ENCODE data around the gene GPNMB. TPM values are rescaled to one million over a fixed set of nuclear protein-coding genes. Genes with fewer than 3 reads are reported as not detected.

The GPNMB gene
- total and polyA plus RNA-seq, 2 of the 13 experiments (the other 11 are each of a cell fraction or from before 2014, with no cell fraction given): 1.1 to 1.6 TPM

GRCh38 chr7:23293500-23294073 is 47.0 kb downstream of the GPNMB start (continued):
- TF ChIP-seq BRF2 (CRISPR knock-in tag; IDR thresholded peaks at IDR 0.05): peak; percentile 62; the same call in 1 of the 2 replicates
- no peak for TF ChIP-seq HMGA1 (CRISPR knock-in tag; conservative IDR thresholded peaks at IDR 0.05)
- TF ChIP-seq, protein P1, sequence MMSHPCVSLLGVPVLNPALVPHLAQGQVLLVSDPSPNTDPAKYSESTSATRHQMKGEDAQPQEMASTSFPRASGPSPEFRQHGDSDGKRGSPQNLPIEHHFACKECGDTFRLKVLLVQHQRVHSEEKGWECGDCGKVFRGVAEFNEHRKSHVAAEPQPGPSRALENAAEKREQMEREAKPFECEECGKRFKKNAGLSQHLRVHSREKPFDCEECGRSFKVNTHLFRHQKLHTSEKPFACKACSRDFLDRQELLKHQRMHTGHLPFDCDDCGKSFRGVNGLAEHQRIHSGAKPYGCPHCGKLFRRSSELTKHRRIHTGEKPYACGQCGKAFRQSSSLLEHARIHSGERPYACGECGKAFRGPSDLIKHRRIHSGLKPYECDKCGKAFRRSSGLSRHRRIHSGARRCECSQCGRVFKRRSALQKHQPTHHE (CRISPR knock-in tag; IDR thresholded peaks at IDR 0.05; ENCODE audit: borderline replicate concordance): peak; percentile 63; the same call in 1 of the 2 replicates
- TF ChIP-seq ZNF777 (CRISPR knock-in tag; IDR thresholded peaks at IDR 0.05): no peak
- TF ChIP-seq XRCC5 (optimal IDR thresholded peaks at IDR 0.05; ENCODE audit: low read length): peak; percentile 46
- peak; percentile 90 for TF ChIP-seq ADNP (CRISPR knock-in tag; IDR thresholded peaks at IDR 0.05)
- TF ChIP-seq ZNF674 (CRISPR knock-in tag; IDR thresholded peaks at IDR 0.05; ENCODE audit: low read depth): no peak
- TF ChIP-seq, protein P2, sequence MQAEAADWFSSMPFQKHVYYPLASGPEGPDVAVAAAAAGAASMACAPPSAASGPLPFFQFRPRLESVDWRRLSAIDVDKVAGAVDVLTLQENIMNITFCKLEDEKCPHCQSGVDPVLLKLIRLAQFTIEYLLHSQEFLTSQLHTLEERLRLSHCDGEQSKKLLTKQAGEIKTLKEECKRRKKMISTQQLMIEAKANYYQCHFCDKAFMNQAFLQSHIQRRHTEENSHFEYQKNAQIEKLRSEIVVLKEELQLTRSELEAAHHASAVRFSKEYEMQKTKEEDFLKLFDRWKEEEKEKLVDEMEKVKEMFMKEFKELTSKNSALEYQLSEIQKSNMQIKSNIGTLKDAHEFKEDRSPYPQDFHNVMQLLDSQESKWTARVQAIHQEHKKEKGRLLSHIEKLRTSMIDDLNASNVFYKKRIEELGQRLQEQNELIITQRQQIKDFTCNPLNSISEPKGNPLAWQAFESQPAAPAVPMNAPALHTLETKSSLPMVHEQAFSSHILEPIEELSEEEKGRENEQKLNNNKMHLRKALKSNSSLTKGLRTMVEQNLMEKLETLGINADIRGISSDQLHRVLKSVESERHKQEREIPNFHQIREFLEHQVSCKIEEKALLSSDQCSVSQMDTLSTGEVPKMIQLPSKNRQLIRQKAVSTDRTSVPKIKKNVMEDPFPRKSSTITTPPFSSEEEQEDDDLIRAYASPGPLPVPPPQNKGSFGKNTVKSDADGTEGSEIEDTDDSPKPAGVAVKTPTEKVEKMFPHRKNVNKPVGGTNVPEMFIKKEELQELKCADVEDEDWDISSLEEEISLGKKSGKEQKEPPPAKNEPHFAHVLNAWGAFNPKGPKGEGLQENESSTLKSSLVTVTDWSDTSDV (CRISPR knock-in tag; IDR thresholded peaks at IDR 0.05): no peak
- peak; percentile 66; the same call in 1 of the 2 replicates for TF ChIP-seq ZNF878 (CRISPR knock-in tag; IDR thresholded peaks at IDR 0.05)
- peak; percentile 92 for TF ChIP-seq FOXO1 (CRISPR knock-in tag; IDR thresholded peaks at IDR 0.05)
- TF ChIP-seq, protein P3, sequence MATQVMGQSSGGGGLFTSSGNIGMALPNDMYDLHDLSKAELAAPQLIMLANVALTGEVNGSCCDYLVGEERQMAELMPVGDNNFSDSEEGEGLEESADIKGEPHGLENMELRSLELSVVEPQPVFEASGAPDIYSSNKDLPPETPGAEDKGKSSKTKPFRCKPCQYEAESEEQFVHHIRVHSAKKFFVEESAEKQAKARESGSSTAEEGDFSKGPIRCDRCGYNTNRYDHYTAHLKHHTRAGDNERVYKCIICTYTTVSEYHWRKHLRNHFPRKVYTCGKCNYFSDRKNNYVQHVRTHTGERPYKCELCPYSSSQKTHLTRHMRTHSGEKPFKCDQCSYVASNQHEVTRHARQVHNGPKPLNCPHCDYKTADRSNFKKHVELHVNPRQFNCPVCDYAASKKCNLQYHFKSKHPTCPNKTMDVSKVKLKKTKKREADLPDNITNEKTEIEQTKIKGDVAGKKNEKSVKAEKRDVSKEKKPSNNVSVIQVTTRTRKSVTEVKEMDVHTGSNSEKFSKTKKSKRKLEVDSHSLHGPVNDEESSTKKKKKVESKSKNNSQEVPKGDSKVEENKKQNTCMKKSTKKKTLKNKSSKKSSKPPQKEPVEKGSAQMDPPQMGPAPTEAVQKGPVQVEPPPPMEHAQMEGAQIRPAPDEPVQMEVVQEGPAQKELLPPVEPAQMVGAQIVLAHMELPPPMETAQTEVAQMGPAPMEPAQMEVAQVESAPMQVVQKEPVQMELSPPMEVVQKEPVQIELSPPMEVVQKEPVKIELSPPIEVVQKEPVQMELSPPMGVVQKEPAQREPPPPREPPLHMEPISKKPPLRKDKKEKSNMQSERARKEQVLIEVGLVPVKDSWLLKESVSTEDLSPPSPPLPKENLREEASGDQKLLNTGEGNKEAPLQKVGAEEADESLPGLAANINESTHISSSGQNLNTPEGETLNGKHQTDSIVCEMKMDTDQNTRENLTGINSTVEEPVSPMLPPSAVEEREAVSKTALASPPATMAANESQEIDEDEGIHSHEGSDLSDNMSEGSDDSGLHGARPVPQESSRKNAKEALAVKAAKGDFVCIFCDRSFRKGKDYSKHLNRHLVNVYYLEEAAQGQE (IDR thresholded peaks at IDR 0.05; ENCODE audit: borderline replicate concordance in 1 of 2, low read depth in 1 of 2, low read length in 2 of 2): peak in 1 of 2 experiments; percentile 66; a peak in 1 of 4 replicates
- TF ChIP-seq MTA1 (CRISPR knock-in tag; IDR thresholded peaks at IDR 0.05; ENCODE audit: borderline replicate concordance): peak; percentile 88
- peak; percentile 76 for TF ChIP-seq MYC (CRISPR knock-in tag; IDR thresholded peaks at IDR 0.05; ENCODE audit: borderline replicate concordance)
- TF ChIP-seq CHD4 (IDR thresholded peaks at IDR 0.05; ENCODE audit: borderline replicate concordance, low read length): peak; percentile 94
- TF ChIP-seq, protein P4, sequence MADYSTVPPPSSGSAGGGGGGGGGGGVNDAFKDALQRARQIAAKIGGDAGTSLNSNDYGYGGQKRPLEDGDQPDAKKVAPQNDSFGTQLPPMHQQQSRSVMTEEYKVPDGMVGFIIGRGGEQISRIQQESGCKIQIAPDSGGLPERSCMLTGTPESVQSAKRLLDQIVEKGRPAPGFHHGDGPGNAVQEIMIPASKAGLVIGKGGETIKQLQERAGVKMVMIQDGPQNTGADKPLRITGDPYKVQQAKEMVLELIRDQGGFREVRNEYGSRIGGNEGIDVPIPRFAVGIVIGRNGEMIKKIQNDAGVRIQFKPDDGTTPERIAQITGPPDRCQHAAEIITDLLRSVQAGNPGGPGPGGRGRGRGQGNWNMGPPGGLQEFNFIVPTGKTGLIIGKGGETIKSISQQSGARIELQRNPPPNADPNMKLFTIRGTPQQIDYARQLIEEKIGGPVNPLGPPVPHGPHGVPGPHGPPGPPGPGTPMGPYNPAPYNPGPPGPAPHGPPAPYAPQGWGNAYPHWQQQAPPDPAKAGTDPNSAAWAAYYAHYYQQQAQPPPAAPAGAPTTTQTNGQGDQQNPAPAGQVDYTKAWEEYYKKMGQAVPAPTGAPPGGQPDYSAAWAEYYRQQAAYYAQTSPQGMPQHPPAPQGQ (CRISPR knock-in tag; IDR thresholded peaks at IDR 0.05; ENCODE audit: borderline replicate concordance): no peak; the same call in 1 of the 2 replicates
- TF ChIP-seq HNRNPL (IDR thresholded peaks at IDR 0.05; ENCODE audit: low read depth, low read length): peak; percentile 84
- no peak for TF ChIP-seq SOX6 (IDR thresholded peaks at IDR 0.05)
- TF ChIP-seq SOX6 (CRISPR knock-in tag; IDR thresholded peaks at IDR 0.05): peak; percentile 97
- no peak for TF ChIP-seq ZNF34 (CRISPR knock-in tag; IDR thresholded peaks at IDR 0.05; ENCODE audit: borderline replicate concordance)

Data from HepG2 (cell line).